Measurements from ENCODE around the gene RUFY1. TPM values are rescaled to one million over a fixed set of nuclear protein-coding genes. Genes with fewer than 3 reads are reported as not detected.

The RUFY1 gene
- total and polyA plus RNA-seq, 2 experiments from 2014 or later, result 38.6 to 42.3 TPM

- Histone ChIP-seq H2AFZ (no peak overlapping the region), H4K20me1 (ENCODE audit: insufficient read depth, poor library complexity, severe bottlenecking) (no peaks in the 10 kb centered on the region), H3K36me3 (replicated peaks; ENCODE audit: insufficient read depth, low read depth) (no peaks in the 10 kb centered on the region), H3K4me1 (ENCODE audit: insufficient read depth) (no peaks in the 10 kb centered on the region), H3K27ac (no peak overlapping the region), H3K4me2 (no peak overlapping the region), H3K9me3 (ENCODE audit: low read depth) (no peaks in the 10 kb centered on the region), H3K4me3 (no peak overlapping the region), H3K27me3 (no peaks in the 10 kb centered on the region), H3K79me2 (no peaks in the 10 kb centered on the region), H3K9me2 (replicated peaks; ENCODE audit: insufficient read depth) (no peaks in the 10 kb centered on the region)
- TF ChIP-seq CTCF (IDR thresholded peaks at IDR 0.05; ENCODE audit: poor library complexity) (no peak), EZH2phosphoT487 (IDR thresholded peaks at IDR 0.05; ENCODE audit: low read depth, severe bottlenecking, unreplicated experiment) (no peak), EZH2 (IDR thresholded peaks at IDR 0.05; ENCODE audit: borderline replicate concordance) (no peak)
- no peak for DNase-seq (ENCODE audit: low spot score)
- WGBS (ENCODE audit: low lambda C conversion rate, missing lambda C conversion rate), result 98% methylated on average over 29 of the region's 42 CpGs
Observed at GRCh38 chr5:179577286-179577960, 27.1 kb downstream of the RUFY1 start.

- no peak for DNase-seq (ENCODE audit: low spot score)
- H3K4me1 ChIP-seq (ENCODE audit: insufficient read depth), result no peaks in the 10 kb centered on the region
- no peaks in the 10 kb centered on the region for H3K27me3 ChIP-seq
- H3K27ac ChIP-seq, result no peak overlapping the region
- H3K36me3 ChIP-seq (replicated peaks; ENCODE audit: insufficient read depth, low read depth), result no peaks in the 10 kb centered on the region
- no peak for TF ChIP-seq CTCF (IDR thresholded peaks at IDR 0.05; ENCODE audit: poor library complexity)
- TF ChIP-seq EZH2 (IDR thresholded peaks at IDR 0.05; ENCODE audit: borderline replicate concordance), result no peak
- TF ChIP-seq EZH2phosphoT487 (IDR thresholded peaks at IDR 0.05; ENCODE audit: low read depth, severe bottlenecking, unreplicated experiment), result no peak
- no peak overlapping the region for H2AFZ ChIP-seq
- no peak overlapping the region for H3K4me2 ChIP-seq
- no peaks in the 10 kb centered on the region for H4K20me1 ChIP-seq (ENCODE audit: insufficient read depth, poor library complexity, severe bottlenecking)
- no peak overlapping the region for H3K4me3 ChIP-seq
- no peaks in the 10 kb centered on the region for H3K9me3 ChIP-seq (ENCODE audit: low read depth)
- no peaks in the 10 kb centered on the region for H3K9me2 ChIP-seq (replicated peaks; ENCODE audit: insufficient read depth)
- 94% methylated on average over 9 of the region's 9 CpGs for WGBS (ENCODE audit: low lambda C conversion rate, missing lambda C conversion rate)
- no peaks in the 10 kb centered on the region for H3K79me2 ChIP-seq
Observed at GRCh38 chr5:179585941-179586401, 35.6 kb downstream of the RUFY1 start.

GRCh38 chr5:179588166-179588565 is 37.8 kb downstream of the RUFY1 start:
- H3K4me1 ChIP-seq (ENCODE audit: insufficient read depth), result no peaks in the 10 kb centered on the region
- H3K36me3 ChIP-seq (replicated peaks; ENCODE audit: insufficient read depth, low read depth), result no peaks in the 10 kb centered on the region
- no peaks in the 10 kb centered on the region for H3K79me2 ChIP-seq
- H3K9me3 ChIP-seq (ENCODE audit: low read depth), result no peaks in the 10 kb centered on the region
- WGBS (ENCODE audit: low lambda C conversion rate, missing lambda C conversion rate), result 84% methylated on average over 3 of the region's 3 CpGs
- H3K9me2 ChIP-seq (replicated peaks; ENCODE audit: insufficient read depth), result no peaks in the 10 kb centered on the region
- no peaks in the 10 kb centered on the region for H4K20me1 ChIP-seq (ENCODE audit: insufficient read depth, poor library complexity, severe bottlenecking)
- no peak overlapping the region for H3K4me3 ChIP-seq
- DNase-seq (ENCODE audit: low spot score), result no peak
- no peak for TF ChIP-seq CTCF (IDR thresholded peaks at IDR 0.05; ENCODE audit: poor library complexity)
- no peak for TF ChIP-seq EZH2phosphoT487 (IDR thresholded peaks at IDR 0.05; ENCODE audit: low read depth, severe bottlenecking, unreplicated experiment)
- no peak for TF ChIP-seq EZH2 (IDR thresholded peaks at IDR 0.05; ENCODE audit: borderline replicate concordance)
- no peak overlapping the region for H3K27ac ChIP-seq
- H2AFZ ChIP-seq, result no peak overlapping the region
- no peak overlapping the region for H3K4me2 ChIP-seq
- no peaks in the 10 kb centered on the region for H3K27me3 ChIP-seq

Data from hepatocyte (in vitro differentiated cells).